ENCODE measurements around the gene PHF11. TPM values are rescaled to one million over a fixed set of nuclear protein-coding genes. Genes with fewer than 3 reads are reported as not detected.

Gene PHF11
- total and polyA plus RNA-seq, 2 of the 13 experiments (the other 11 are each of a cell fraction or from before 2014, with no cell fraction given) = 15.8 to 22.0 TPM

DNA sequence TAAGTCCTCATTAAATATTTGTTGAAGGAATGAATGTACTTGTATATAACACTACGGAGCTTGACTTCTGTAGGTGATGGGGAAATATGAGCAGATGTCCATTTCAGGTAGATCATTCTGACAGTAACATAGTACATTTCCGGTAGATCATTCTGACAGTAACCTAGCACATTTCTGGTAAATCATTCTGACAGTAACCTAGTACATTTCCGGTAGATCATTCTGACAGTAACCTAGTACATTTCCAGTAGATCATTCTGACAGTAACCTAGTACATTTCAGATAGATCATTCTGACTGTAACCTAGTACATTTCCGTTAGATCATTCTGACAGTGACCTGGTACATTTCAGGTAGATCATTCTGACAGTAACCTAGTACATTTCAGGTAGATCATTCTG is 2.5 kb downstream of the PHF11 start (continued):
- TF ChIP-seq SETDB1 (CRISPR knock-in tag; IDR thresholded peaks at IDR 0.05; ENCODE audit: borderline replicate concordance) (no peak), ZNF318 (CRISPR knock-in tag; IDR thresholded peaks at IDR 0.05) (no peak), EZH2 (conservative IDR thresholded peaks at IDR 0.05; ENCODE audit: low read depth, low read length) (no peak), NR2F6 (IDR thresholded peaks at IDR 0.05) (no peak), NR2F6 (CRISPR knock-in tag; IDR thresholded peaks at IDR 0.05) (no peak), NFYC (CRISPR knock-in tag; IDR thresholded peaks at IDR 0.05) (no peak), ZNF274 (CRISPR knock-in tag; IDR thresholded peaks at IDR 0.05) (no peak), KLF15 (CRISPR knock-in tag; IDR thresholded peaks at IDR 0.05; ENCODE audit: borderline replicate concordance) (no peak), GABPB1 (CRISPR knock-in tag; IDR thresholded peaks at IDR 0.05) (no peak), ZNF547 (CRISPR knock-in tag; IDR thresholded peaks at IDR 0.05) (no peak), KAT7 (CRISPR knock-in tag; IDR thresholded peaks at IDR 0.05; ENCODE audit: borderline replicate concordance) (no peak)

Data from HepG2 (cell line).